ENCODE results near the gene UHRF1.

GRCh38 chr19:4911786-4912672, 2.7 kb downstream of the UHRF1 start:
- TF ChIP-seq CTCF (IDR thresholded peaks at IDR 0.05; ENCODE audit: low read depth, low read length) (peak; percentile 78), EZH2phosphoT487 (IDR thresholded peaks at IDR 0.05; ENCODE audit: low read depth) (no peak)
